ENCODE results near the gene DDHD1.

The DDHD1 gene

GRCh38 chr14:53037016-53037415, 116.1 kb downstream of the DDHD1 start:
- no peak for DNase-seq (ENCODE audit: low spot score)
- in situ Hi-C loops (cut with MboI; ENCODE audit: low sequenced_read_pairs, unreplicated experiment), result no loop called here
- no peak for TF ChIP-seq CTCF (IDR thresholded peaks at IDR 0.05; ENCODE audit: borderline replicate concordance, control extremely low read depth, extremely low read depth, insufficient read depth, missing control alignments)

- no peak for DNase-seq (ENCODE audit: low spot score)
- TF ChIP-seq CTCF (IDR thresholded peaks at IDR 0.05; ENCODE audit: borderline replicate concordance, control extremely low read depth, extremely low read depth, insufficient read depth, missing control alignments), result no peak
- in situ Hi-C loops (cut with MboI; ENCODE audit: low sequenced_read_pairs, unreplicated experiment), result no loop called here
Observed at GRCh38 chr14:53035336-53036210, 117.5 kb downstream of the DDHD1 start.

GRCh38 chr14:53034688-53035230, 118.4 kb downstream of the DDHD1 start:
- DNase-seq (ENCODE audit: low spot score), result no peak
- TF ChIP-seq CTCF (IDR thresholded peaks at IDR 0.05; ENCODE audit: borderline replicate concordance, control extremely low read depth, extremely low read depth, insufficient read depth, missing control alignments), result no peak
- in situ Hi-C loops (cut with MboI; ENCODE audit: low sequenced_read_pairs, unreplicated experiment), result no loop called here

GRCh38 chr14:53034036-53034435, 119.1 kb downstream of the DDHD1 start:
- in situ Hi-C loops (cut with MboI; ENCODE audit: low sequenced_read_pairs, unreplicated experiment), result no loop called here
- TF ChIP-seq CTCF (IDR thresholded peaks at IDR 0.05; ENCODE audit: borderline replicate concordance, control extremely low read depth, extremely low read depth, insufficient read depth, missing control alignments), result no peak
- DNase-seq (ENCODE audit: low spot score), result no peak

GRCh38 chr14:53032838-53033390, 120.2 kb downstream of the DDHD1 start:
- no peak for DNase-seq (ENCODE audit: low spot score)
- no peak for TF ChIP-seq CTCF (IDR thresholded peaks at IDR 0.05; ENCODE audit: borderline replicate concordance, control extremely low read depth, extremely low read depth, insufficient read depth, missing control alignments)
- in situ Hi-C loops (cut with MboI; ENCODE audit: low sequenced_read_pairs, unreplicated experiment), result no loop called here

- in situ Hi-C loops (cut with MboI; ENCODE audit: low sequenced_read_pairs, unreplicated experiment), result no loop called here
- no peak for TF ChIP-seq CTCF (IDR thresholded peaks at IDR 0.05; ENCODE audit: borderline replicate concordance, control extremely low read depth, extremely low read depth, insufficient read depth, missing control alignments)
- DNase-seq (ENCODE audit: low spot score), result no peak
Observed at GRCh38 chr14:53032161-53032803, 120.8 kb downstream of the DDHD1 start.

Data from GM13976 (cell line).